GM18907 (cell line): ENCODE results near the gene FMN1.
A peak's percentile ranks its signal among the peaks of the same experiment; 100 is the strongest.

Experiments
- ATAC-seq: cut with Tn5 transposase; IDR thresholded peaks from one replicate; pipeline ENCODE4 v1.9.1; 2021; ENCODE audit warnings: mild to moderate bottlenecking, moderate library complexity; ENCODE audit not compliant: unreplicated experiment

The FMN1 gene

GRCh38 chr15:32736701-32737061 lies 457.8 kb downstream of the FMN1 start:
- ATAC-seq: no peak

- ATAC-seq: no peak
Measured at GRCh38 chr15:32735989-32736700, 458.4 kb downstream of the FMN1 start.

GRCh38 chr15:32733281-32733680 lies 461.2 kb downstream of the FMN1 start:
- no peak for ATAC-seq

- ATAC-seq: no peak
Measured at GRCh38 chr15:32732574-32733157, 461.8 kb downstream of the FMN1 start.

GRCh38 chr15:32730677-32731654 lies 463.5 kb downstream of the FMN1 start:
- no peak for ATAC-seq

GRCh38 chr15:32729700-32730395 lies 464.7 kb downstream of the FMN1 start:
- ATAC-seq: no peak

GRCh38 chr15:32723171-32723948 lies 471.2 kb downstream of the FMN1 start:
- ATAC-seq: peak; percentile 95

- ATAC-seq: no peak
Measured at GRCh38 chr15:32722136-32722535, 472.4 kb downstream of the FMN1 start.

- ATAC-seq: no peak
Measured at GRCh38 chr15:32721596-32721995, 472.9 kb downstream of the FMN1 start.

- ATAC-seq: no peak
Measured at GRCh38 chr15:32718821-32719716, 475.4 kb downstream of the FMN1 start.

GRCh38 chr15:32718227-32718820 lies 476.2 kb downstream of the FMN1 start:
- ATAC-seq: no peak

- no peak for ATAC-seq
Measured at GRCh38 chr15:32717426-32718226, 476.9 kb downstream of the FMN1 start, which contains the start of gene GREM1. Gene GREM1, plus strand, starts transcription at chr15:32718004. Its CDS starts 12,687 bp downstream, at chr15:32730691.

- no peak for ATAC-seq
Measured at GRCh38 chr15:32716915-32717425, 477.5 kb downstream of the FMN1 start.

- ATAC-seq: no peak
Measured at GRCh38 chr15:32716216-32716914, 478.1 kb downstream of the FMN1 start.
